Neural progenitor cell (in vitro differentiated cells): ENCODE data around the gene ITGAL.

Experiments
- CTCF ChIP-seq: fragments of 200-600 bp; sonication (generic); IDR thresholded peaks from 2 replicates; pipeline ENCODE4 v1.5.1; 2017; ENCODE audit warnings: antibody characterized with exemption, mild to moderate bottlenecking
- EZH2phosphoT487 ChIP-seq: fragments of 200-600 bp; sonication (generic); IDR thresholded peaks from 2 replicates; pipeline ENCODE4 v1.6.1; 2017; ENCODE audit warnings: antibody characterized with exemption

DNA sequence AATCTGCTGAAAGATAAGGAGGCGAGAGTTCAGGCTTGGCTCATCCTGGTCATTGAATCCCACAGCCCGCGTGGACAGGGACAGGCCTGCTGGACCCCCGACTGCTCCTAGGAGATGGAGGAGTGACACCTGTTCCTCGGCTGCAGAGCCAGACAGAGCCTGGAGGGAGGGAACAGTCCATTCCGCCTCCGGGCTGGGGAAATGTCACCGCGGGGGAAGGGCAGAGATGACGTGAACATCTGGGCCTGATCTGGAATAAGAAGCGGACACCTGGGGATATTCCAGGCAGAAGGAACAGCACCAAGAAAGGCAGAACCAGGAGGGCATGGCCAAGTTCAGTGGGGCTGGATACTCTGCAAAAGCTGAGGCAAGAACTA lies 60.6 kb downstream of the ITGAL start:
- TF ChIP-seq CTCF (no peak), EZH2phosphoT487 (no peak)
